Keratinocyte (primary cell): ENCODE measurements around the gene XCL1. TPM values are rescaled to one million over a fixed set of nuclear protein-coding genes. Genes with fewer than 3 reads are reported as not detected.

Source experiments
- DNase-seq: peaks from one replicate; pipeline ENCODE4 v3.0.0-alpha.2; 2011; ENCODE audit warnings: low read depth, missing footprints, low spot score
- FAIRE-seq: peaks from 2 replicates; lab custom pipeline; 2011; peaks lifted over from hg19 to GRCh38; lab: Jason Lieb, UNC
- H2AFZ ChIP-seq: 2 replicates; pipeline ENCODE4 v1.6.0; 2012; ENCODE audit warnings: low read length, control low read depth, inconsistent platforms; ENCODE audit not compliant: control insufficient read depth
- H3K27ac ChIP-seq: 2 replicates; pipeline ENCODE4 v1.5.1; 2011; ENCODE audit warnings: low read length; ENCODE audit not compliant: control insufficient read depth, insufficient read depth
- H3K27me3 ChIP-seq: 3 replicates; pipeline ENCODE4 v1.6.0; 2011; ENCODE audit warnings: low read length; ENCODE audit not compliant: control insufficient read depth, insufficient read depth; ENCODE audit errors: extremely low read depth
- H3K36me3 ChIP-seq, 2 experiments: 2 replicates in 1 of 2; 3 replicates in 1 of 2; pipeline ENCODE4 v1.5.1; 2011; ENCODE audit warnings: low read length in 2 of 2, mild to moderate bottlenecking in 1 of 2; ENCODE audit not compliant: control insufficient read depth in 2 of 2, insufficient read depth in 2 of 2; ENCODE audit errors: extremely low read depth in 1 of 2
- H3K4me1 ChIP-seq: 3 replicates; pipeline ENCODE4 v1.5.1; 2011; ENCODE audit warnings: low read length; ENCODE audit not compliant: control insufficient read depth, insufficient read depth; ENCODE audit errors: extremely low read depth
- H3K4me2 ChIP-seq: 3 replicates; pipeline ENCODE4 v1.6.0; 2011; ENCODE audit warnings: low read depth, low read length; ENCODE audit not compliant: control insufficient read depth, insufficient read depth; ENCODE audit errors: extremely low read depth
- H3K4me3 ChIP-seq, 3 experiments: fragments of 200-600 bp in 1 of 3; sonication (generic) in 1 of 3; 2 replicates in 2 of 3; 3 replicates in 1 of 3; pipeline ENCODE4 v1.5.1; 2011 to 2016; ENCODE audit warnings: low read length in 3 of 3, mild to moderate bottlenecking in 3 of 3, control low read depth in 2 of 3, inconsistent platforms in 1 of 3, low read depth in 1 of 3, mixed read lengths in 1 of 3, mixed run types in 1 of 3, moderate library complexity in 1 of 3; ENCODE audit not compliant: control insufficient read depth in 2 of 3, insufficient read depth in 2 of 3; ENCODE audit errors: extremely low read depth in 1 of 3
- H3K79me2 ChIP-seq: 2 replicates; pipeline ENCODE4 v1.6.0; 2012; ENCODE audit warnings: low read length; ENCODE audit not compliant: control insufficient read depth, insufficient read depth
- H3K9ac ChIP-seq: 3 replicates; pipeline ENCODE4 v1.6.0; 2011; ENCODE audit warnings: low read length; ENCODE audit not compliant: control insufficient read depth, insufficient read depth; ENCODE audit errors: extremely low read depth
- H3K9me1 ChIP-seq: 3 replicates; pipeline ENCODE4 v1.6.0; 2011; ENCODE audit warnings: low read length; ENCODE audit not compliant: control insufficient read depth, insufficient read depth; ENCODE audit errors: extremely low read depth
- H3K9me3 ChIP-seq: 2 replicates; pipeline ENCODE4 v1.5.1; 2012; ENCODE audit warnings: low read depth, low read length; ENCODE audit not compliant: control insufficient read depth
- H4K20me1 ChIP-seq: 3 replicates; pipeline ENCODE4 v1.6.0; 2011; ENCODE audit warnings: low read length; ENCODE audit not compliant: control insufficient read depth, insufficient read depth; ENCODE audit errors: extremely low read depth
- CTCF ChIP-seq, 3 experiments: IDR thresholded peaks in 1 of 3; conservative IDR thresholded peaks in 1 of 3; optimal IDR thresholded peaks in 1 of 3; 2 replicates in 2 of 3; 3 replicates in 1 of 3; pipeline versions ENCODE3 to v1.5.1; 2011; ENCODE audit warnings: low read length in 3 of 3, mild to moderate bottlenecking in 3 of 3, moderate library complexity in 2 of 3, control low read depth in 1 of 3, inconsistent platforms in 1 of 3; ENCODE audit not compliant: insufficient read depth in 2 of 3; ENCODE audit errors: extremely low read depth in 1 of 3
- EZH2 ChIP-seq: IDR thresholded peaks from one replicate; pipeline ENCODE4 v1.6.1; 2012; ENCODE audit warnings: inconsistent platforms, mild to moderate bottlenecking, low read length, moderate library complexity
- dilution Hi-C: fragments of 300-500 bp; cut with MboI; formaldehyde crosslinking; loops from one replicate; pipeline ENCODE4 v1.7.0; 2020; ENCODE audit warnings: low sequenced_read_pairs; ENCODE audit not compliant: extremely low pct_ligation_motif_present
- polyA plus RNA-seq, 5 experiments: library from polyadenylated mRNA; depleted of rRNA in 3 of 5; stranded (reverse) in 3 of 5; stranded (forward) in 1 of 5; unstranded in 1 of 5; fragments of >200 nt; gene quantifications; 1 replicate in 1 of 5; 2 replicates in 3 of 5; 3 replicates in 1 of 5; pipeline versions ENCODE4 v1.2.1 to v1.2.3, GENCODE V29; 2011 to 2012; ENCODE audit warnings: missing spikeins in 2 of 5, low read depth in 1 of 5, low replicate concordance in 1 of 5

Gene XCL1
- polyA plus RNA-seq, 1 donor (not counting 4 experiments of a cell fraction or from before 2014, with no cell fraction given) = 0.18 TPM

- TF ChIP-seq EZH2 (no peak), CTCF (optimal IDR thresholded peaks at IDR 0.05 in 1 of 3, IDR thresholded peaks at IDR 0.05 in 1 of 3, conservative IDR thresholded peaks at IDR 0.05 in 1 of 3; ENCODE audit: extremely low read depth in 1 of 3, insufficient read depth in 2 of 3, low read length in 3 of 3) (no peak)
- Histone ChIP-seq H3K4me2 (no peak overlapping the region), H2AFZ (no peak overlapping the region), H3K4me1 (peaks cover 24% of the 10 kb centered on the region), H3K36me3 (no peaks in the 10 kb centered on the region), H4K20me1 (no peaks in the 10 kb centered on the region), H3K9me1 (no peaks in the 10 kb centered on the region), H3K79me2 (no peaks in the 10 kb centered on the region), H3K9me3 (no peaks in the 10 kb centered on the region), H3K27ac (no peak overlapping the region), H3K27me3 (no peaks in the 10 kb centered on the region), H3K4me3 (no peak overlapping the region), H3K9ac (no peak overlapping the region)
- no peak for DNase-seq
- dilution Hi-C loops = no loop called here
- FAIRE-seq = no peak
Observed at GRCh38 chr1:168627370-168627769, 51.0 kb downstream of the XCL1 start.

- dilution Hi-C loops = no loop called here
- Histone ChIP-seq H2AFZ (peak overlapping the region; percentile 43), H3K9me3 (no peaks in the 10 kb centered on the region), H3K4me3 (no peak overlapping the region), H3K27me3 (no peaks in the 10 kb centered on the region), H3K9me1 (no peaks in the 10 kb centered on the region), H3K79me2 (no peaks in the 10 kb centered on the region), H4K20me1 (no peaks in the 10 kb centered on the region), H3K4me1 (peaks cover 24% of the 10 kb centered on the region), H3K36me3 (no peaks in the 10 kb centered on the region), H3K27ac (peak overlapping the region; percentile 65), H3K4me2 (peak overlapping the region; percentile 48), H3K9ac (no peak overlapping the region)
- TF ChIP-seq EZH2 (no peak), CTCF (optimal IDR thresholded peaks at IDR 0.05 in 1 of 3, IDR thresholded peaks at IDR 0.05 in 1 of 3, conservative IDR thresholded peaks at IDR 0.05 in 1 of 3; ENCODE audit: extremely low read depth in 1 of 3, insufficient read depth in 2 of 3, low read length in 3 of 3) (no peak)
- peak; percentile 93 for FAIRE-seq
- peak; percentile 93 for DNase-seq
Observed at GRCh38 chr1:168628807-168629206, 52.4 kb downstream of the XCL1 start.
